ENCODE data around the gene VEPH1. TPM values are rescaled to one million over a fixed set of nuclear protein-coding genes. Genes with fewer than 3 reads are reported as not detected.
"Not testable (repeated sequence)": the region's sequence is repeated elsewhere in the genome, so short reads cannot be mapped to it uniquely, and the experiment has no call there.

VEPH1 gene
- total and polyA plus RNA-seq, 5 experiments from 2014 or later, result not detected

GRCh38 chr3:157336252-157337009 is 166.8 kb downstream of the VEPH1 start:
- Mint-ChIP-seq H3K27ac (no peak overlapping the region), H3K9me3 (peaks cover 0 to 20% (median 5%) of the 10 kb centered on the region in 9 donors), H3K4me3 (no peak overlapping the region), H3K27me3 (no peaks in the 10 kb centered on the region), H3K36me3 (peaks cover 0 to 22% (median 10%) of the 10 kb centered on the region in 3 donors), H3K4me1 (no peaks in the 10 kb centered on the region)
- DNase-seq, result no peak
- POLR2A ChIA-PET, result no interaction called here
- ATAC-seq, result no peak

- Mint-ChIP-seq H3K27me3 (no peaks in the 10 kb centered on the region), H3K4me1 (no peaks in the 10 kb centered on the region), H3K9me3 (peaks cover 0 to 15% (median 0%) of the 10 kb centered on the region in 9 donors), H3K27ac (no peak overlapping the region), H3K4me3 (no peak overlapping the region), H3K36me3 (peaks cover 0 to 23% (median 9%) of the 10 kb centered on the region in 3 donors)
- POLR2A ChIA-PET, result no interaction called here
- no peak for DNase-seq
- ATAC-seq, result no peak
Observed at GRCh38 chr3:157335233-157336076, 167.8 kb downstream of the VEPH1 start.

DNA sequence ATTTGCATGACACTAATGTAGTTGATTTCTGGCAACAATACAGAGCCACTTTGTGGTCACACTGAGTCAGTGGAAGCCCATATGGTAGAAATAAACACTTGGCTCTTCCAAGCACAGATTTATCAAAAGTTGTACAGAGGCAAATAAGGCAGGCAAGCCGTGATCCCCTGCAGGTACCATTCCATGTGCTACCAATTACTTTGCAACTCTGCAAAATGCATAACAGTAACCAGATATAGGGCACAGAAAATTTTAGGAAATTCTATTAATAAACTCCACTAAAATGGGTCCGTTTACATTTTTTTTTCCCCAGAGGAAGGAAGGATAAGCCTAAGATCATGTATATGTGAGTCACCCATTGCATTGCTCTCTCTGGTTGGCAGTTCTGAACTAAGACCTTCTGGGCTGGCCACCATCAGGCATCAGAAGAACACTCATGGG is 169.6 kb downstream of the VEPH1 start:
- Mint-ChIP-seq H3K27ac (no peak overlapping the region), H3K36me3 (peaks cover 0 to 23% (median 9%) of the 10 kb centered on the region in 3 donors), H3K4me1 (peaks cover 0 to 1% (median 0%) of the 10 kb centered on the region in 4 donors), H3K9me3 (peaks cover 0 to 4% (median 0%) of the 10 kb centered on the region in 9 donors), H3K27me3 (no peaks in the 10 kb centered on the region), H3K4me3 (no peak overlapping the region)
- DNase-seq, result no peak
- POLR2A ChIA-PET, result no interaction called here
- ATAC-seq, result no peak

GRCh38 chr3:157330206-157330605 is 173.0 kb downstream of the VEPH1 start:
- Mint-ChIP-seq H3K9me3 (peaks cover 0 to 9% (median 0%) of the 10 kb centered on the region in 9 donors), H3K27ac (no peak overlapping the region), H3K4me3 (no peak overlapping the region), H3K4me1 (peaks cover 0 to 3% (median 0%) of the 10 kb centered on the region in 4 donors), H3K27me3 (no peaks in the 10 kb centered on the region), H3K36me3 (peaks cover 0 to 23% (median 9%) of the 10 kb centered on the region in 3 donors)
- POLR2A ChIA-PET, result no interaction called here
- no peak for ATAC-seq
- DNase-seq, result no peak

GRCh38 chr3:157329551-157329950 is 173.7 kb downstream of the VEPH1 start:
- DNase-seq, result no peak
- peaks cover 0 to 9% (median 0%) of the 10 kb centered on the region in 9 donors for H3K9me3 Mint-ChIP-seq
- POLR2A ChIA-PET, result no interaction called here

DNA sequence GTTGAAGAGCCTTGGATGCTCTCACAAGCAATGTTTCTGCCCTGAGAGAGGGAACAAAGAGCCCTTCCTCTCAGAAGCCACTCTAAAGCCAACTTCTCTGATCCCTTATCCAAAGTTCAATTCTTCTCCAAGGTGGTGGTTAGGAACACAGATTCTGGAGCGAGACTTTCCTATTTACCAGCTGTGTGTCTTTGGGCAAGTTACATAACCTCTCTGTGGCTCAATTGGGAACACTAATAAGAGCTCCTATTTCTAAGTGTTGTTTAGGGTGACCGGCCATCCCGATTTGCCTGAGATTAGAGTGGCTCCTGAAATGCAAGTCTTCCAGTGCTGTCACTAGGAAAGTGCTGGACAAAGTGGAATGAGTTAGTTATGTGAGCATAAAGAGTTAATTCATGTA is 175.4 kb downstream of the VEPH1 start:
- Mint-ChIP-seq H3K36me3 (peaks cover 0 to 9% (median 4%) of the 10 kb centered on the region in 3 donors), H3K27ac (no peak overlapping the region), H3K9me3 (peaks cover 0 to 9% (median 0%) of the 10 kb centered on the region in 9 donors), H3K27me3 (no peaks in the 10 kb centered on the region), H3K4me3 (no peak overlapping the region), H3K4me1 (peaks cover 0 to 3% (median 0%) of the 10 kb centered on the region in 4 donors)
- ATAC-seq, result no peak
- POLR2A ChIA-PET, result no interaction called here
- no peak for DNase-seq

More at GRCh38 chr3:157329551-157329950, 173.7 kb downstream of the VEPH1 start:
- Mint-ChIP-seq H3K27me3 (no peaks in the 10 kb centered on the region), H3K27ac (no peak overlapping the region), H3K36me3 (peaks cover 0 to 23% (median 7%) of the 10 kb centered on the region in 3 donors), H3K4me3 (no peak overlapping the region), H3K4me1 (peaks cover 0 to 3% (median 0%) of the 10 kb centered on the region in 4 donors)
- no peak for ATAC-seq

- peaks cover 0 to 3% (median 0%) of the 10 kb centered on the region in 4 donors for H3K4me1 Mint-ChIP-seq
- no peak for ATAC-seq
- H3K9me3 Mint-ChIP-seq, result peaks cover 0 to 9% (median 0%) of the 10 kb centered on the region in 9 donors
- DNase-seq, result no peak
- H3K27ac Mint-ChIP-seq, result no peak overlapping the region
- no peak overlapping the region for H3K4me3 Mint-ChIP-seq
- POLR2A ChIA-PET, result interaction anchor here (0.6 kb wide), 1 partner anchor 1030 kb away, joined by 8 read pairs; no protein-coding TSS in a partner anchor
- peaks cover 0 to 5% (median 4%) of the 10 kb centered on the region in 3 donors for H3K36me3 Mint-ChIP-seq
- no peaks in the 10 kb centered on the region for H3K27me3 Mint-ChIP-seq
Observed at GRCh38 chr3:157327018-157327417, 176.2 kb downstream of the VEPH1 start.

DNA sequence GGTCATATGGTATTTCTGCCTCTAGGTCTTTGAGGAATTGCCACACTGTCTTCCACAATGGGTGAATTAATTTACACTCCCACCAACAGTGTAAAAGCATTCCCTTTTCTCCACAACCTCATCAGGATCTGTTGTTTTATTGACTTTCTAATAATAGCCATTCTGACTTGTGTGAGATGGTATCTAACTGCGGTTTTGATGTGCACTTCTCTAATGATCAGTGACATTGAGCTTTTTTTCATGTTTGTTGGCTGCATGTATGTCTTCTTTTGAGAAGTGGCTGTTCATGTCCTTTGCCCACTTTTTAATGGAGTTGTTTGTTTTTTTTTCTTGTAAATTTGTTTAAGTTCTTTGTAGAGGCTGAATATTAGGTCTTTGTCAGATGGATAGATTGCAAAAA is 178.3 kb downstream of the VEPH1 start:
- POLR2A ChIA-PET, DNase-seq, H3K4me3 Mint-ChIP-seq, H3K36me3 Mint-ChIP-seq, ATAC-seq, H3K4me1 Mint-ChIP-seq, H3K27ac Mint-ChIP-seq, H3K9me3 Mint-ChIP-seq, H3K27me3 Mint-ChIP-seq: not testable (repeated sequence)

DNA sequence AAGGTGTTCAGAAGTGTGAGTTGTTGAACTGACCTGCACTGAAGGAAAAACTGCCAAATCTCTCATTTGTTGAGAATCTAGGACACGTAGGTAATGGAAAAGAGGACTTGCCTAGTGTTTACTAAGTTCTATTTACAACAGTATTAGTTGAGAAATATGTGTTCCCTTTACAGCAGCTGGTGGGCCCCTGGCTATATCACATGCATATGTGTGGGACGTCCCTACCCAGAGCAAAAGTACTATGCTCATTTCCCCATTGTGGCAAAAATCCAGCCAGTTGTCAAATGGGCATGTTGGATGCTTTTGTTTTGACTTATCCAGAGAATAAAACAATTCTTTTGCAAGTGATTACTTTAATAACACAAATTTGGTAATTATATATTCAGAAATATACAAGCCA is 179.9 kb downstream of the VEPH1 start:
- H3K4me3 Mint-ChIP-seq, result no peak overlapping the region
- peaks cover 0 to 2% (median 0%) of the 10 kb centered on the region in 4 donors for H3K4me1 Mint-ChIP-seq
- no peaks in the 10 kb centered on the region for H3K36me3 Mint-ChIP-seq
- POLR2A ChIA-PET, result no interaction called here
- no peak for ATAC-seq
- DNase-seq, result no peak
- no peak overlapping the region for H3K27ac Mint-ChIP-seq
- H3K9me3 Mint-ChIP-seq, result peaks cover 0 to 9% (median 0%) of the 10 kb centered on the region in 9 donors
- peaks cover 0 to 1% (median 0%) of the 10 kb centered on the region in 5 donors for H3K27me3 Mint-ChIP-seq

DNA sequence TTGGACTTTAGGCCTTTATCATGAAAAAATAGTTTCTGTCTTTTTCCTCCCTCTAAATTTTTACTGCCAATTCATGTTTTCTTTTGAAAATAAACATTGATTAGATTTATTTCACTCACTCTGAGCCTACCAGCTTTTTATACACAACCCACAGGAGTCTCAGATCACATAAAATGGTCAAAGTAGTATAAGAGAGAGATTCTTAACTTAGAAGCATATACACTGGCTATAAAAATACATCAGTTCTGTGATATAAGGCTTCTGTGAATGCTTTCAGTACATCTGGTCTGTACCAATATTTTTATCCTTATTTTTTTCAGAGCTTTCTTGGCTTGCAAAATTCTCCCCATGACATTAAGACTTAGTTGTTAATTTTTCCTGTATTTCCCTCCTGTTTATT is 183.5 kb downstream of the VEPH1 start:
- H3K9me3 Mint-ChIP-seq, result peaks cover 0 to 3% (median 0%) of the 10 kb centered on the region in 9 donors
- no peak overlapping the region for H3K4me3 Mint-ChIP-seq
- POLR2A ChIA-PET, result no interaction called here
- no peak for ATAC-seq
- peaks cover 0 to 1% (median 0%) of the 10 kb centered on the region in 5 donors for H3K27me3 Mint-ChIP-seq
- H3K27ac Mint-ChIP-seq, result no peak overlapping the region
- H3K36me3 Mint-ChIP-seq, result no peaks in the 10 kb centered on the region
- no peak for DNase-seq
- H3K4me1 Mint-ChIP-seq, result no peaks in the 10 kb centered on the region

GRCh38 chr3:157318639-157319288 is 184.5 kb downstream of the VEPH1 start:
- no peak overlapping the region for H3K27ac Mint-ChIP-seq
- no peaks in the 10 kb centered on the region for H3K4me1 Mint-ChIP-seq
- POLR2A ChIA-PET, result no interaction called here
- ATAC-seq (no peak), DNase-seq (no peak)
- peaks cover 0 to 1% (median 0%) of the 10 kb centered on the region in 5 donors for H3K27me3 Mint-ChIP-seq
- no peaks in the 10 kb centered on the region for H3K36me3 Mint-ChIP-seq
- peaks cover 0 to 2% (median 0%) of the 10 kb centered on the region in 9 donors for H3K9me3 Mint-ChIP-seq
- H3K4me3 Mint-ChIP-seq, result no peak overlapping the region

DNA sequence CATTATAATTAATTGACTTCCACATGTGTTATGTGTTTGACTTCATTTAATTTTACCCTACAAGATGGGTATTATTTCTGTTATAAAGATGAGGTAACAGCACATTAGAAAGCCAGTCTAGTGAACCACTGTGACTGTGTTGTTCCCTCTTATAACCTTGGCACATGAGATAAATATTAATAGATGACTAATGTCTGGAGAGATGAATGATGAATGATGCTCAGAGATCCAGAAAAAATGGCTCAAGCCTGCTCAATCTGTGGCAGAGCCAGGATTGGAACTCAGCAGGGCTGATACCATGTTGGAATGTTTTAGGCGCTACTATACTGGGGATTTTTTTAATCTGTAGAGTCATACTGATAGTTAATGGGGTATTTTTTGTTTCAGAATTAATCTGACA is 185.3 kb downstream of the VEPH1 start:
- no peak for ATAC-seq
- H3K27ac Mint-ChIP-seq, result no peak overlapping the region

More for the DNA sequence above, 185.3 kb downstream of the VEPH1 start:
- Mint-ChIP-seq H3K36me3 (no peaks in the 10 kb centered on the region), H3K4me3 (no peak overlapping the region), H3K27me3 (peaks cover 0 to 1% (median 0%) of the 10 kb centered on the region in 5 donors), H3K4me1 (no peaks in the 10 kb centered on the region), H3K9me3 (peaks cover 0 to 2% (median 0%) of the 10 kb centered on the region in 9 donors)
- POLR2A ChIA-PET, result no interaction called here
- DNase-seq, result no peak
